NB4 (cell line): ENCODE results near the gene CD47.

Source experiments
- DNase-seq: peaks from one replicate; pipeline ENCODE4 v3.0.0; 2010; ENCODE audit warnings: low read depth
- H3K4me3 ChIP-seq: one replicate; pipeline ENCODE4 v1.5.1; 2011; ENCODE audit warnings: mild to moderate bottlenecking, low read depth, low read length, moderate library complexity
- MYC ChIP-seq: IDR thresholded peaks from 2 replicates; pipeline ENCODE4 v1.6.1; 2011; ENCODE audit warnings: low read depth, low read length
- POLR2A ChIP-seq: IDR thresholded peaks from 2 replicates; pipeline ENCODE4 v1.6.1; 2011; ENCODE audit warnings: mild to moderate bottlenecking; ENCODE audit not compliant: insufficient read length; ENCODE audit errors: extremely low read depth
- TF ChIP-seq, protein P1 (sequence below): IDR thresholded peaks from 2 replicates; pipeline ENCODE4 v1.6.1; 2011; ENCODE audit warnings: low read depth, low read length
- TF ChIP-seq, protein P2 (sequence below): IDR thresholded peaks from one replicate; pipeline ENCODE4 v1.5.1; 2012; ENCODE audit warnings: low read depth, low read length

The CD47 gene

GRCh38 chr3:108085810-108086350, 5.0 kb downstream of the CD47 start:
- no peak for DNase-seq
- TF ChIP-seq, protein P1, sequence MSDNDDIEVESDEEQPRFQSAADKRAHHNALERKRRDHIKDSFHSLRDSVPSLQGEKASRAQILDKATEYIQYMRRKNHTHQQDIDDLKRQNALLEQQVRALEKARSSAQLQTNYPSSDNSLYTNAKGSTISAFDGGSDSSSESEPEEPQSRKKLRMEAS: no peak
- no peak for TF ChIP-seq POLR2A
- TF ChIP-seq MYC: no peak
- TF ChIP-seq, protein P2, sequence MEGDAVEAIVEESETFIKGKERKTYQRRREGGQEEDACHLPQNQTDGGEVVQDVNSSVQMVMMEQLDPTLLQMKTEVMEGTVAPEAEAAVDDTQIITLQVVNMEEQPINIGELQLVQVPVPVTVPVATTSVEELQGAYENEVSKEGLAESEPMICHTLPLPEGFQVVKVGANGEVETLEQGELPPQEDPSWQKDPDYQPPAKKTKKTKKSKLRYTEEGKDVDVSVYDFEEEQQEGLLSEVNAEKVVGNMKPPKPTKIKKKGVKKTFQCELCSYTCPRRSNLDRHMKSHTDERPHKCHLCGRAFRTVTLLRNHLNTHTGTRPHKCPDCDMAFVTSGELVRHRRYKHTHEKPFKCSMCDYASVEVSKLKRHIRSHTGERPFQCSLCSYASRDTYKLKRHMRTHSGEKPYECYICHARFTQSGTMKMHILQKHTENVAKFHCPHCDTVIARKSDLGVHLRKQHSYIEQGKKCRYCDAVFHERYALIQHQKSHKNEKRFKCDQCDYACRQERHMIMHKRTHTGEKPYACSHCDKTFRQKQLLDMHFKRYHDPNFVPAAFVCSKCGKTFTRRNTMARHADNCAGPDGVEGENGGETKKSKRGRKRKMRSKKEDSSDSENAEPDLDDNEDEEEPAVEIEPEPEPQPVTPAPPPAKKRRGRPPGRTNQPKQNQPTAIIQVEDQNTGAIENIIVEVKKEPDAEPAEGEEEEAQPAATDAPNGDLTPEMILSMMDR: no peak
- no peak overlapping the region for H3K4me3 ChIP-seq

DNA sequence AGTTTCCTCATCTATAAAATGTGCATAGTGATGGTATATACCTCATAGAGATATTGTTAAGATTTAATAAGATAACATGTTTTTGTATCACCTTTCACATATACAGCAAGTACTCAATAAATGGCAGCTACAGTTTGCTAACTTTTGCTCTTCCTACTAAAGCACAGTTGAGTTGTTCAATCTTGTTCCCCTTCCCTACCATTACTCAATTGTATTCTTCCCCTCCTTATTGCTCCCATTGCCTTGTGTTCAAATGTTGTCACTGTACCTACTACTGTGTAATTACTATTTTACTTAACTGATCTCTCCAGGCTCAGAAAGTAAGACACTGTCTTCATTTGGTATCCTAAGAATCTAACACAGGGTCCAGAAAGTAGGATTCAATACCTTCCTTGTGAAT, 5.5 kb downstream of the CD47 start:
- no peak overlapping the region for H3K4me3 ChIP-seq
- DNase-seq: no peak
- TF ChIP-seq, protein P1: no peak
- TF ChIP-seq, protein P2: no peak
- TF ChIP-seq POLR2A: no peak
- no peak for TF ChIP-seq MYC

GRCh38 chr3:108079877-108080276, 11.0 kb downstream of the CD47 start:
- no peak overlapping the region for H3K4me3 ChIP-seq
- TF ChIP-seq, protein P2: no peak
- no peak for TF ChIP-seq MYC
- no peak for DNase-seq

DNA sequence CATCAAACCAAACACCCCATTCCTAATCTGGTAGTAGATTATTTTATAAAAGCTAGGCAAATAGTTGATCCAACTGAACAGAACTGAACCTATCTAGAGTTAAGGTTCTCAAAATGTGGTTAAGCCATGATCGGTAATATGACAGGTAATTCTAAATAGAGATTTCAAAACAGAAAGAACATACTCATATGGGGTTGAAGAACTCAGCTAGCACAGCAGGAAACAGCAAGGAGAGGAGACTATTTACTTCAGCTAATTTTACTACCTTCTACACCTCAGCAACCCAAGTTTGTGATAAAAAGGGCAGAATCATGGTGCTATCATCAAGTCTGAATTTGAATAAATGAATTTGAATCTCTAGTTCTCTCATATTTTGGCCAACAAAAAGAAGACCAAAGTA, 11.8 kb downstream of the CD47 start:
- H3K4me3 ChIP-seq: no peak overlapping the region
- TF ChIP-seq, protein P1: no peak
- TF ChIP-seq MYC: no peak
- no peak for TF ChIP-seq POLR2A
- TF ChIP-seq, protein P2: no peak
- DNase-seq: no peak

DNA sequence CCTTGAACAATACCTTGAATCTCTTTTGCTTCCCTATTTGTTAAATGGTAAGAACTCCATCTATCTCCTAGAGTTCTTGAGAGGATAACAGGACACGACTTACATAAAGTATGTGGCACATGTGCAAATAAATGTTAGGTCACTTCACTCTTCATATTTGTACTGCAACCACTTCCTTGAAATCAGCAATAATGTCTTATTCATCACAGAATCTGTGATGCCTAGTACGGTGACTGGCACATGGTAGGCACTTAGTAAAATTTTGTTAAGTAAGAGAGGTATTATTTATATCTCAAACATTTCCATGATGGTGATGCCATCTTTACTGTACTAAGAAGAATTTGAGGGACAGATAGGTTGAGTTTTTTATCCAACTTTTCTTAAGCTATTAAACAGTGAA, 14.3 kb downstream of the CD47 start:
- DNase-seq: no peak
- TF ChIP-seq POLR2A (no peak), MYC (no peak)
- TF ChIP-seq, protein P1: no peak
- TF ChIP-seq, protein P2: no peak
- no peak overlapping the region for H3K4me3 ChIP-seq
